GM12873 (cell line): ENCODE measurements around the gene RHO.

Experiments used
- CTCF ChIP-seq: IDR thresholded peaks from 2 replicates; pipeline ENCODE4 v1.5.1; 2012; ENCODE audit warnings: low read depth, mild to moderate bottlenecking, moderate library complexity, low read length, control low read depth; ENCODE audit not compliant: insufficient read depth; ENCODE audit errors: missing control alignments

Gene RHO

GRCh38 chr3:129569856-129570255, 41.4 kb downstream of the RHO start:
- no peak for TF ChIP-seq CTCF

GRCh38 chr3:129571605-129572547, 43.4 kb downstream of the RHO start:
- no peak for TF ChIP-seq CTCF

- no peak for TF ChIP-seq CTCF
Measured at GRCh38 chr3:129572603-129573002, 44.2 kb downstream of the RHO start.

GRCh38 chr3:129573493-129573892, 45.1 kb downstream of the RHO start:
- no peak for TF ChIP-seq CTCF

- TF ChIP-seq CTCF, result no peak
Measured at GRCh38 chr3:129574206-129574605, 45.8 kb downstream of the RHO start.

- no peak for TF ChIP-seq CTCF
Measured at GRCh38 chr3:129575233-129575996, 47.0 kb downstream of the RHO start.

GRCh38 chr3:129575997-129576384, 47.6 kb downstream of the RHO start:
- no peak for TF ChIP-seq CTCF
